HepG2 (cell line): ENCODE data around the gene NSUN5. TPM values are rescaled to one million over a fixed set of nuclear protein-coding genes. Genes with fewer than 3 reads are reported as not detected.
A peak's percentile ranks its signal among the peaks of the same experiment; 100 is the strongest.

Source experiments
- ATAC-seq: fragments of 200-7000 bp; cut with Tn5 transposase; 3 replicates; pipeline ENCODE4 v1.9.1; 2020; ENCODE audit warnings: mild to moderate bottlenecking, moderate library complexity
- BruUV-seq: library from RNA; stranded (reverse); fragments of 400-500 nt; replicated peaks from 2 replicates; lab custom pipeline; 2021; lab: Mats Ljungman, UMichigan
- CTCF ChIA-PET: fragments of 300-600 bp; formaldehyde crosslinking; extraction: SDS; loops from one replicate; lab custom pipeline; 2021; ENCODE audit warnings: low total read pairs, inconsistent platforms, low intra/inter-chr PET ratio; lab: Yijun Ruan, JAX
- POLR2A ChIA-PET: fragments of 350-600 bp; sonication (Branson Sonifier 250); formaldehyde crosslinking; loops from one replicate; lab custom pipeline; 2020; ENCODE audit warnings: antibody characterized with exemption, inconsistent platforms; lab: Yijun Ruan, JAX
- DNase-seq: peaks from one replicate; pipeline ENCODE4 v3.0.0-alpha.2; 2015; ENCODE audit warnings: low spot score
- FAIRE-seq: peaks from 3 replicates; lab custom pipeline; 2011; peaks lifted over from hg19 to GRCh38; lab: Jason Lieb, UNC
- H2AFZ ChIP-seq: one replicate; pipeline ENCODE4 v1.6.1; 2011; ENCODE audit warnings: low read length, inconsistent platforms
- H3K27ac ChIP-seq: fragments of 300-600 bp; 3 replicates; pipeline ENCODE4 v1.8.0; 2011; ENCODE audit warnings: mixed run types, mild to moderate bottlenecking, mixed read lengths, low read length, inconsistent platforms; ENCODE audit not compliant: insufficient read depth; ENCODE audit errors: extremely low read length
- H3K27me3 ChIP-seq, 2 experiments: fragments of 200-600 bp in 1 of 2; 2 replicates in 1 of 2; 3 replicates in 1 of 2; pipeline versions ENCODE4 v1.6.0 to v1.8.0; 2011; ENCODE audit warnings: low read length in 2 of 2, mild to moderate bottlenecking in 2 of 2, moderate library complexity in 2 of 2, inconsistent platforms in 1 of 2; ENCODE audit not compliant: insufficient read depth in 2 of 2, control insufficient read depth in 1 of 2
- H3K36me3 ChIP-seq, 2 experiments: fragments of 200-600 bp in 1 of 2; replicated peaks in 1 of 2; 2 replicates in 1 of 2; 3 replicates in 1 of 2; pipeline versions ENCODE4 v1.5.1 to v1.8.0; 2011; ENCODE audit warnings: low read length in 2 of 2, inconsistent platforms in 1 of 2; ENCODE audit not compliant: insufficient read depth in 2 of 2, control insufficient read depth in 1 of 2
- H3K4me1 ChIP-seq: 2 replicates; pipeline ENCODE4 v1.5.1; 2012; ENCODE audit warnings: low read length, inconsistent platforms; ENCODE audit not compliant: insufficient read depth
- H3K4me2 ChIP-seq: 2 replicates; pipeline ENCODE4 v1.6.0; 2011; ENCODE audit warnings: low read depth, low read length, inconsistent platforms
- H3K4me3 ChIP-seq, 3 experiments: fragments of 200-600 bp in 1 of 3; sonication (generic), shearing (Covaris generic) in 1 of 3; replicated peaks in 1 of 3; 2 replicates each; pipeline ENCODE4 v1.5.1; 2011 to 2016; ENCODE audit warnings: low read length in 3 of 3, inconsistent platforms in 2 of 3, low read depth in 2 of 3, mild to moderate bottlenecking in 2 of 3, control low read depth in 1 of 3, mixed read lengths in 1 of 3; ENCODE audit not compliant: insufficient read depth in 1 of 3
- H3K79me2 ChIP-seq: one replicate; pipeline ENCODE4 v1.6.1; 2011; ENCODE audit warnings: low read length, inconsistent platforms; ENCODE audit not compliant: insufficient read depth
- H3K9ac ChIP-seq: 2 replicates; pipeline ENCODE4 v1.6.0; 2011; ENCODE audit warnings: mild to moderate bottlenecking, low read depth, low read length, inconsistent platforms; ENCODE audit not compliant: insufficient read depth
- H3K9me3 ChIP-seq: 2 replicates; pipeline ENCODE4 v1.5.1; 2012; ENCODE audit warnings: mild to moderate bottlenecking, low read length
- H4K20me1 ChIP-seq: 2 replicates; pipeline ENCODE4 v1.6.0; 2011; ENCODE audit warnings: inconsistent platforms, mild to moderate bottlenecking, low read length, moderate library complexity; ENCODE audit not compliant: insufficient read depth
- CREM ChIP-seq, 2 experiments: sonication (generic) in 1 of 2; formaldehyde crosslinking in 1 of 2; IDR thresholded peaks; 2 replicates each; pipeline versions ENCODE4 v1.4.0 to v1.6.1; 2016 to 2020; ENCODE audit warnings: antibody characterized with exemption in 1 of 2, mild to moderate bottlenecking in 1 of 2, missing genetic modification reagents in 1 of 2
- FOXP1 ChIP-seq, 2 experiments: fragments of 450-650 bp in 1 of 2; IDR thresholded peaks; 2 replicates each; pipeline ENCODE4 v1.6.1; 2017 to 2018; ENCODE audit warnings: antibody characterized with exemption in 1 of 2
- SAP130 ChIP-seq: IDR thresholded peaks from 2 replicates; pipeline ENCODE4 v1.6.1; 2016; ENCODE audit warnings: low read depth
- ZHX2 ChIP-seq, 2 experiments: sonication (generic) in 1 of 2; formaldehyde crosslinking in 1 of 2; IDR thresholded peaks; 2 replicates each; pipeline versions ENCODE4 v1.6.1 to v1.9.0; 2014 to 2022; ENCODE audit warnings: antibody characterized with exemption in 1 of 2, borderline replicate concordance in 1 of 2, inconsistent platforms in 1 of 2, low read depth in 1 of 2, missing genetic modification reagents in 1 of 2
- ZNF3 ChIP-seq: IDR thresholded peaks from 2 replicates; pipeline ENCODE4 v1.7.0; 2017; ENCODE audit warnings: inconsistent platforms
- ZSCAN21 ChIP-seq: sonication (generic); formaldehyde crosslinking; IDR thresholded peaks from 2 replicates; pipeline ENCODE4 v1.8.0; 2022; ENCODE audit warnings: mild to moderate bottlenecking, missing genetic modification reagents, moderate library complexity, borderline replicate concordance
- WGBS: methylation state at CpG from one replicate; pipeline ENCODE4 v1.1.6; 2017; ENCODE audit warnings: low lambda C conversion rate; 5-methylcytosine and 5-hydroxymethylcytosine counted together
- in situ Hi-C: cut with HindIII; loops from 2 replicates; pipeline ENCODE4 v1.10.0; 2017; ENCODE audit warnings: low pct_unique_long_range_greater_than_20kb; ENCODE audit not compliant: extremely low pct_ligation_motif_present
- intact Hi-C: fragments of 100-400 bp; cut with micrococcal nuclease; formaldehyde crosslinking; loops from one replicate; pipeline ENCODE4 v1.10.0; 2022; ENCODE audit not compliant: unreplicated experiment
- polyA plus RNA-seq, 8 experiments: library from polyadenylated mRNA; depleted of rRNA in 3 of 8; stranded (reverse) in 7 of 8; unstranded in 1 of 8; fragments of >200 nt; fragmentation: Illumina TruSeq in 4 of 8; extraction: Trizol in 4 of 8; gene quantifications; 2 replicates each; pipeline versions ENCODE4 v1.2.1 to v1.2.3, GENCODE V29; 2011 to 2016; ENCODE audit warnings: low read depth in 4 of 8, missing spikeins in 1 of 8, mixed read lengths in 1 of 8; ENCODE audit not compliant: insufficient read depth in 1 of 8
- total RNA-seq, 5 experiments: library from RNA; depleted of rRNA; stranded (reverse); fragments of >200 nt; fragmentation: Illumina TruSeq; extraction: Trizol; gene quantifications; 2 replicates each; pipeline ENCODE4 v1.2.3, GENCODE V29; 2016; ENCODE audit warnings: low read depth in 1 of 5
- TF ChIP-seq, protein P1 (sequence below): sonication (generic); formaldehyde crosslinking; IDR thresholded peaks from 2 replicates; pipeline ENCODE4 v1.5.0; 2020; ENCODE audit warnings: missing genetic modification reagents, mild to moderate bottlenecking, borderline replicate concordance

Gene NSUN5
- total and polyA plus RNA-seq, 2 of the 13 experiments (the other 11 are each of a cell fraction or from before 2014, with no cell fraction given): 19.9 to 35.8 TPM

- no peak for TF ChIP-seq ZHX2 (IDR thresholded peaks at IDR 0.05; ENCODE audit: low read depth)
- no peak for TF ChIP-seq ZHX2 (CRISPR knock-in tag; IDR thresholded peaks at IDR 0.05; ENCODE audit: borderline replicate concordance)
- no peak for TF ChIP-seq SAP130 (CRISPR knock-in tag)
- TF ChIP-seq FOXP1 (IDR thresholded peaks at IDR 0.05): no peak
- TF ChIP-seq FOXP1 (CRISPR knock-in tag; IDR thresholded peaks at IDR 0.05): 0 out of 2 replicates have a peak, but pooled peaks have one; percentile 28
Observed at GRCh38 chr7:73353243-73353642, 44.6 kb upstream of the NSUN5 start (continued).

DNA sequence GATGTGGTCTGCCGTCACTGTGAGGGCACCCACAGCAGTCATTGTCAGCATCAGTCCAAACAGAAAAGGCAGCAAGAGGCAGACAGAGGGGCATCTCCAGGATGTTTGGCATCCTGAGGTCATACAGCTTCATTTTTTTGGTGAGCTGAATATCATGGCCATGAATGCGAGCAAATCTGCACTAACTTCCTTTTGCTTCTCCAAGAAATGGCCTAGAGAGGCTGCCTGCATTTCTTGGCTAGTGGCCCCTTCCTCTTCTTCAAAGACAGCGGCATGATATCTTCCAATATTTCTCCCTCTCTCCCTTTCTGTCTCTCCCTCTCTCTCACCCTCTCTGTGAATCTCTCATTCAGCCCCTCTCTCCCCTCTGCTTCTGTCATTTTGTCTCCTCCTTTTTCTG, 44.2 kb upstream of the NSUN5 start:
- POLR2A ChIA-PET: interaction anchor here (2.2 kb wide), 1 partner anchor 7 kb away, joined by 7 read pairs; no protein-coding TSS in a partner anchor
- no peaks in the 10 kb centered on the region for H3K79me2 ChIP-seq
- no peak overlapping the region for H3K4me2 ChIP-seq
- H3K9me3 ChIP-seq: no peaks in the 10 kb centered on the region
- TF ChIP-seq, protein P1, sequence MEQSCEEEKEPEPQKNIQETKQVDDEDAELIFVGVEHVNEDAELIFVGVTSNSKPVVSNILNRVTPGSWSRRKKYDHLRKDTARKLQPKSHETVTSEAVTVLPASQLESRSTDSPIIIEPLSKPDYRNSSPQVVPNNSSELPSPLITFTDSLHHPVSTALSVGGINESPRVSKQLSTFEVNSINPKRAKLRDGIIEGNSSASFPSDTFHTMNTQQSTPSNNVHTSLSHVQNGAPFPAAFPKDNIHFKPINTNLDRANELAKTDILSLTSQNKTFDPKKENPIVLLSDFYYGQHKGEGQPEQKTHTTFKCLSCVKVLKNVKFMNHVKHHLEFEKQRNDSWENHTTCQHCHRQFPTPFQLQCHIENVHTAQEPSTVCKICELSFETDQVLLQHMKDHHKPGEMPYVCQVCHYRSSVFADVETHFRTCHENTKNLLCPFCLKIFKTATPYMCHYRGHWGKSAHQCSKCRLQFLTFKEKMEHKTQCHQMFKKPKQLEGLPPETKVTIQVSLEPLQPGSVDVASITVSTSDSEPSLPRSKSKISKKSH (CRISPR knock-in tag): no peak
- TF ChIP-seq CREM (IDR thresholded peaks at IDR 0.05) (no peak), CREM (CRISPR knock-in tag; IDR thresholded peaks at IDR 0.05) (no peak), ZSCAN21 (CRISPR knock-in tag) (no peak), ZNF3 (CRISPR knock-in tag) (no peak)
- TF ChIP-seq, all 625 proteins: peak for 0
- peaks cover 64% of the 10 kb centered on the region for H3K4me1 ChIP-seq
- CTCF ChIA-PET: no interaction called here
- DNase-seq (no peak), ATAC-seq (no peak), FAIRE-seq (no peak)
- H4K20me1 ChIP-seq: no peaks in the 10 kb centered on the region
- in situ Hi-C loops: no loop called here
- intact Hi-C loops: no loop called here
- BruUV-seq: no TSS peak
- peaks cover 4 to 8% of the 10 kb centered on the region in 2 experiments; a peak in 2 of 5 replicates for H3K27me3 ChIP-seq
- no peaks in the 10 kb centered on the region for H3K36me3 ChIP-seq
- 59% methylated on average over 3 of the region's 3 CpGs for WGBS
- no peak overlapping the region for H3K4me3 ChIP-seq
- H3K27ac ChIP-seq: no peak overlapping the region
- no peak overlapping the region for H2AFZ ChIP-seq
- no peak overlapping the region for H3K9ac ChIP-seq
